DND-41 (cell line): Measurements from ENCODE around the gene RIPOR3.
"Not testable (repeated sequence)": the region's sequence is repeated elsewhere in the genome, so short reads cannot be mapped to it uniquely, and the experiment has no call there.

ENCODE experiments used
- ATAC-seq: fragments of 200-7000 bp; cut with Tn5 transposase; 3 replicates; pipeline ENCODE4 v1.9.1; 2021; ENCODE audit warnings: low read depth; ENCODE audit not compliant: insufficient read depth
- DNase-seq: peaks from one replicate; pipeline ENCODE4 v3.0.0-alpha.2; 2020
- H2AFZ ChIP-seq: 2 replicates; pipeline ENCODE4 v1.6.0; 2012; ENCODE audit warnings: low read depth, low read length
- H3K27ac ChIP-seq: 2 replicates; pipeline ENCODE4 v1.5.1; 2012; ENCODE audit warnings: low read length, inconsistent platforms
- H3K27me3 ChIP-seq: fragments of 200-600 bp; sonication (generic); 2 replicates; pipeline ENCODE4 v1.6.0; 2012; ENCODE audit warnings: low read length, mild to moderate bottlenecking, inconsistent platforms; ENCODE audit not compliant: insufficient read depth, poor library complexity
- H3K36me3 ChIP-seq: 2 replicates; pipeline ENCODE4 v1.5.1; 2012; ENCODE audit warnings: low read length, inconsistent platforms; ENCODE audit not compliant: insufficient read depth
- H3K4me1 ChIP-seq: 2 replicates; pipeline ENCODE4 v1.5.1; 2012; ENCODE audit warnings: mild to moderate bottlenecking, low read length; ENCODE audit not compliant: insufficient read depth
- H3K4me2 ChIP-seq: 2 replicates; pipeline ENCODE4 v1.6.0; 2012; ENCODE audit warnings: mild to moderate bottlenecking, moderate library complexity, low read length, inconsistent platforms; ENCODE audit not compliant: insufficient read depth
- H3K4me3 ChIP-seq, 2 experiments: fragments of 200-600 bp in 1 of 2; shearing (Covaris generic) in 1 of 2; 2 replicates each; pipeline ENCODE4 v1.5.1; 2012 to 2016; ENCODE audit warnings: inconsistent platforms in 2 of 2, low read length in 2 of 2, mild to moderate bottlenecking in 2 of 2, low read depth in 1 of 2, moderate library complexity in 1 of 2
- H3K79me2 ChIP-seq: 2 replicates; pipeline ENCODE4 v1.6.0; 2012; ENCODE audit warnings: low read length, inconsistent platforms; ENCODE audit not compliant: insufficient read depth
- H3K9ac ChIP-seq: 2 replicates; pipeline ENCODE4 v1.6.0; 2012; ENCODE audit warnings: low read depth, mild to moderate bottlenecking, inconsistent platforms, low read length, moderate library complexity
- H3K9me3 ChIP-seq: 2 replicates; pipeline ENCODE4 v1.5.1; 2012; ENCODE audit warnings: low read length, moderate library complexity, mild to moderate bottlenecking, inconsistent platforms; ENCODE audit not compliant: insufficient read depth, severe bottlenecking
- H4K20me1 ChIP-seq: 2 replicates; pipeline ENCODE4 v1.6.0; 2012; ENCODE audit warnings: low read length; ENCODE audit not compliant: insufficient read depth
- EZH2 ChIP-seq: IDR thresholded peaks from 3 replicates; pipeline ENCODE4 v1.6.1; 2012; ENCODE audit warnings: borderline replicate concordance, low read depth, mild to moderate bottlenecking, moderate library complexity, low read length, inconsistent platforms; ENCODE audit not compliant: severe bottlenecking
- TF ChIP-seq, protein P1 (sequence below): IDR thresholded peaks from 2 replicates; pipeline ENCODE4 v1.5.1; 2012; ENCODE audit warnings: borderline replicate concordance, low read length, moderate library complexity, mild to moderate bottlenecking; ENCODE audit not compliant: poor library complexity, severe bottlenecking; ENCODE audit errors: extremely low read depth

RIPOR3 gene

GRCh38 chr20:50715694-50716093 lies 24.4 kb upstream of the RIPOR3 start:
- no peak overlapping the region for H3K9ac ChIP-seq
- H3K9me3 ChIP-seq, result no peaks in the 10 kb centered on the region
- H4K20me1 ChIP-seq, result no peaks in the 10 kb centered on the region; the same call in 1 of the 2 replicates
- H3K27ac ChIP-seq, result no peak overlapping the region
- no peaks in the 10 kb centered on the region for H3K36me3 ChIP-seq
- no peak overlapping the region for H2AFZ ChIP-seq
- H3K4me1 ChIP-seq, result no peaks in the 10 kb centered on the region
- no peak overlapping the region for H3K4me2 ChIP-seq
- H3K4me3 ChIP-seq, result no peak overlapping the region
- TF ChIP-seq EZH2, result no peak
- TF ChIP-seq, protein P1, sequence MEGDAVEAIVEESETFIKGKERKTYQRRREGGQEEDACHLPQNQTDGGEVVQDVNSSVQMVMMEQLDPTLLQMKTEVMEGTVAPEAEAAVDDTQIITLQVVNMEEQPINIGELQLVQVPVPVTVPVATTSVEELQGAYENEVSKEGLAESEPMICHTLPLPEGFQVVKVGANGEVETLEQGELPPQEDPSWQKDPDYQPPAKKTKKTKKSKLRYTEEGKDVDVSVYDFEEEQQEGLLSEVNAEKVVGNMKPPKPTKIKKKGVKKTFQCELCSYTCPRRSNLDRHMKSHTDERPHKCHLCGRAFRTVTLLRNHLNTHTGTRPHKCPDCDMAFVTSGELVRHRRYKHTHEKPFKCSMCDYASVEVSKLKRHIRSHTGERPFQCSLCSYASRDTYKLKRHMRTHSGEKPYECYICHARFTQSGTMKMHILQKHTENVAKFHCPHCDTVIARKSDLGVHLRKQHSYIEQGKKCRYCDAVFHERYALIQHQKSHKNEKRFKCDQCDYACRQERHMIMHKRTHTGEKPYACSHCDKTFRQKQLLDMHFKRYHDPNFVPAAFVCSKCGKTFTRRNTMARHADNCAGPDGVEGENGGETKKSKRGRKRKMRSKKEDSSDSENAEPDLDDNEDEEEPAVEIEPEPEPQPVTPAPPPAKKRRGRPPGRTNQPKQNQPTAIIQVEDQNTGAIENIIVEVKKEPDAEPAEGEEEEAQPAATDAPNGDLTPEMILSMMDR, result no peak
- ATAC-seq (no peak), DNase-seq (no peak)
- H3K79me2 ChIP-seq, result no peaks in the 10 kb centered on the region
- H3K27me3 ChIP-seq, result peaks cover 14% of the 10 kb centered on the region

- not testable (repeated sequence) for H3K4me3 ChIP-seq, H3K4me2 ChIP-seq, ATAC-seq, H3K79me2 ChIP-seq, H2AFZ ChIP-seq, DNase-seq, H3K27ac ChIP-seq, H3K9me3 ChIP-seq, H3K9ac ChIP-seq, H4K20me1 ChIP-seq, H3K36me3 ChIP-seq, H3K4me1 ChIP-seq
- peaks cover 14% of the 10 kb centered on the region for H3K27me3 ChIP-seq
These were observed 23.1 kb upstream of the RIPOR3 start for GRCh38 chr20:50714426-50714825.

DNA sequence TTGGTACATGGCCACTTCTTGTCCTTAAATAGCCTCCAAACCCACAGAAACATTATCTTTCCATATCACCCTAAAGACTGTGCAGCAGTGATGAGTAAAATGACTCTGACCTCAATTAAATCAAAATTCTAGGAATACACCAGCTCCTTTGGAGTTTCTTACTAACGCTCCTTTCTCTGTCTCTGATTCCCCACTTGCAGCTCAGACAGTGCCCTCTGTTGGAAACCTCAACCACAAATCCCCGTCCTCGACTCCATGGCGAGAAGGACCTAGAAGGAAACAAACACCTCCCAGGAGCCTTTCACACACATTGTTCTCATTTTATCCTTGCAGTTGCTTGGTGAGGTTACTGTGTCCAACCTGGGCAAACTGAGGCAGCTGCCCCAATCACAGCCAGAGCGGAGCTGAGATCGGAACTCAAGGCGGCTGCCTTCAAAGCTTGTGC lies 22.3 kb upstream of the RIPOR3 start:
- Histone ChIP-seq H2AFZ (no peak overlapping the region), H3K79me2 (no peaks in the 10 kb centered on the region), H3K4me2 (no peak overlapping the region), H3K27me3 (peaks cover 14% of the 10 kb centered on the region), H3K4me3 (no peak overlapping the region), H3K4me1 (no peaks in the 10 kb centered on the region), H3K9ac (no peak overlapping the region), H3K9me3 (no peaks in the 10 kb centered on the region), H4K20me1 (no peaks in the 10 kb centered on the region; the same call in 1 of the 2 replicates), H3K27ac (no peak overlapping the region), H3K36me3 (no peaks in the 10 kb centered on the region)
- ATAC-seq (no peak), DNase-seq (no peak)
- TF ChIP-seq, protein P1, result peak; percentile 19
- TF ChIP-seq EZH2, result no peak

GRCh38 chr20:50712771-50713656 lies 21.7 kb upstream of the RIPOR3 start:
- Histone ChIP-seq H3K79me2 (no peaks in the 10 kb centered on the region), H3K4me3 (no peak overlapping the region), H3K9me3 (no peaks in the 10 kb centered on the region), H2AFZ (no peak overlapping the region), H3K36me3 (no peaks in the 10 kb centered on the region), H4K20me1 (no peaks in the 10 kb centered on the region; the same call in 1 of the 2 replicates), H3K4me1 (no peaks in the 10 kb centered on the region), H3K27me3 (peaks cover 13% of the 10 kb centered on the region), H3K27ac (no peak overlapping the region), H3K4me2 (no peak overlapping the region), H3K9ac (no peak overlapping the region)
- DNase-seq (no peak), ATAC-seq (no peak)
- no peak for TF ChIP-seq EZH2
- TF ChIP-seq, protein P1, result no peak
